GM12874 (cell line): Measurements from ENCODE around the gene RAI1.

Source experiments
- TF ChIP-seq, protein P1 (sequence below): IDR thresholded peaks from 2 replicates; pipeline ENCODE4 v1.5.1; 2011; ENCODE audit warnings: low read depth, mild to moderate bottlenecking, control low read depth, low read length, moderate library complexity; ENCODE audit not compliant: insufficient read depth

The RAI1 gene

GRCh38 chr17:17837966-17838962 lies 157.0 kb downstream of the RAI1 start:
- TF ChIP-seq, protein P1, sequence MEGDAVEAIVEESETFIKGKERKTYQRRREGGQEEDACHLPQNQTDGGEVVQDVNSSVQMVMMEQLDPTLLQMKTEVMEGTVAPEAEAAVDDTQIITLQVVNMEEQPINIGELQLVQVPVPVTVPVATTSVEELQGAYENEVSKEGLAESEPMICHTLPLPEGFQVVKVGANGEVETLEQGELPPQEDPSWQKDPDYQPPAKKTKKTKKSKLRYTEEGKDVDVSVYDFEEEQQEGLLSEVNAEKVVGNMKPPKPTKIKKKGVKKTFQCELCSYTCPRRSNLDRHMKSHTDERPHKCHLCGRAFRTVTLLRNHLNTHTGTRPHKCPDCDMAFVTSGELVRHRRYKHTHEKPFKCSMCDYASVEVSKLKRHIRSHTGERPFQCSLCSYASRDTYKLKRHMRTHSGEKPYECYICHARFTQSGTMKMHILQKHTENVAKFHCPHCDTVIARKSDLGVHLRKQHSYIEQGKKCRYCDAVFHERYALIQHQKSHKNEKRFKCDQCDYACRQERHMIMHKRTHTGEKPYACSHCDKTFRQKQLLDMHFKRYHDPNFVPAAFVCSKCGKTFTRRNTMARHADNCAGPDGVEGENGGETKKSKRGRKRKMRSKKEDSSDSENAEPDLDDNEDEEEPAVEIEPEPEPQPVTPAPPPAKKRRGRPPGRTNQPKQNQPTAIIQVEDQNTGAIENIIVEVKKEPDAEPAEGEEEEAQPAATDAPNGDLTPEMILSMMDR: no peak

GRCh38 chr17:17839791-17840707 lies 158.8 kb downstream of the RAI1 start:
- TF ChIP-seq, protein P1: no peak

- TF ChIP-seq, protein P1: no peak
Observed at GRCh38 chr17:17840751-17841591, 159.7 kb downstream of the RAI1 start.

- TF ChIP-seq, protein P1: no peak
Observed at GRCh38 chr17:17841601-17842025, 160.4 kb downstream of the RAI1 start.

DNA sequence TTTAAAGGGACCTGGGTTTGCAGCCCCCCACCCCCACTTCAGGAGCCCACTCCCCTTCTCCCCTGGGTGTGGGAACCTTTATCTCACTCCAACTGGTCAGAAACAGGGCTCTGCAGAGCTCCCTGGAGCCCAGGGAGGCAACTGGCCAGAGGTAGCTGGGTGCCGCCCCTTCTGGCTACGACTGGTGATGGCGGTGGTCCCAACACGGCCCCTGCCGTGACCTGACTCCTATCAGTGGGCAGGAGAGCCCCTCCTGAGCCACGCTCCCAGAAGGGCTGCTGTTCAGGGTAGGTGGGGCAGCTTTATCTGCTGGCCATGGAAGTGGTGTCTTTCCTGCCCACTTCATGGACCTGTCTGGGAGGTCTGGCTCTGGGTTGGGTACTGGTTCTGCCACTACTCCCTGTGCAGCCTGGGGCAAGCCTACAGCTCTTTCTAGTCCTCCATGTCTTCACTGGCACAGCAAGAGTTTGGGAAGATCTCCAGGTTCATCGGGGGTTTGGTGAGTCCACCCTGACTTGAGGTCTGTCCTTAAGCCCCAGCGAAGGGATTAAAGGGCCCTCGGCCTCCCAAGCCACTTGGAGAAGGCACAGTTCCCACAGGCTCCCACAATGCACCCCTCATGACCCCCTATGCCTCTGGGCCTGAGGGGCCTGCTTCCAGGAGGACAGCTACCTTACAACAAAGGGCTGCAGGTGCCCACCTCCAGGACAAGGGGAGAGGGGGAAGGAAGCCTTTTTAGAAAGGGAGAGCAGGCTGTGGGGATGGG lies 161.0 kb downstream of the RAI1 start:
- TF ChIP-seq, protein P1: no peak

- TF ChIP-seq, protein P1: no peak
Observed at GRCh38 chr17:17843096-17843495, 161.8 kb downstream of the RAI1 start.
